Measurements from ENCODE around the gene IDH3G. TPM values are rescaled to one million over a fixed set of nuclear protein-coding genes. Genes with fewer than 3 reads are reported as not detected.

IDH3G gene
- total RNA-seq, result 58.5 and 62.8 TPM in 2 replicates
- total RNA-seq (2013), result 36.5 TPM
- 103 and 122 TPM in 2 replicates for polyA plus RNA-seq
- polyA minus RNA-seq, result 55.4 and 83.0 TPM in 2 replicates

DNA sequence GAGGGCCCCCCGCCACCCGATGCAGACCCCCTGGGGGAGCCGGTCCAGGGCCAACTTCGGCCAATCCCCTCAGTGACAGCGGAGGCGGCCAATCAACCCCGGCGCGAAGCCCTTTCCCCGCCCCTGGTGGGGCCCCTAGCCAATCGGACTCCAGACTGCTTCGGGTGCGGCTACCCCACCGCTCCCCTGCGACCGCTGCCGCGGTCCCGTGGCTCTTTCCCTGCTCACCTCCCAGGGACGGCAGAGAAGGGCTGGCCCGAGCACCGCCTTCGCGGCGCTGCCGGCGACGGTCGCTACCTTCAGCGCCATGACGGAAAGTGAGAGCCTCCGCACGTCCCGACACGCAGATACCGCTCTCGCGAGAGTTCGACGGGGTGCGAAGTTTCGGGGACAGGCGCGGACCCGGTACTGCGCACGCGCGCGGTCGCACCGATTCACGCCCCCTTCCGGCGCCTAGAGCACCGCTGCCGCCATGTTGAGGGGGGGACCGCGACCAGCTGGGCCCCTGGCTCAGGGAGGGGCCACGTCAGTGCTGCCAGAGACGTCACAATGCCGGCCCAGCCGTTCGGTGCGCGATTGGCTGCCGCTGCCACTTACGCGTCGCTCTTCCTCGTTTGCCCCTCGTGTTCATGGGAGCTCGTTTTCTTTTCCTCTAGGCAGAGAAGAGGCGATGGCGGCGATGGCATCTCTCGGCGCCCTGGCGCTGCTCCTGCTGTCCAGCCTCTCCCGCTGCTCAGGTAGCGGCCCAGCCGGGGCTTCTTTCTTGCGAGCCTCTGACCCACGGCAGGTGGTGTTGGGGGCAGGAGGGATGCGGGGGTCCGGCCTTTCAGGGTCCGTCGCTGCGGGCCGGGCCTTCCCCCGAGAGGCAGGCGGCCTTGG lies at the start of gene IDH3G, which contains the start of gene SSR4:
Gene IDH3G (minus strand): TSS at position 358 of the 879 bp plus-strand sequence. CDS start 49 bp downstream, at position 309.
Gene SSR4 (plus strand): TSS at position 651 of the 879 bp plus-strand sequence. CDS start 20 bp downstream, at position 671.
- POLR2A ChIA-PET, result interaction anchor here (0.5 to 1.5 kb wide), 5 partner anchors 70 to 240 kb away, joined by 3 to 11 read pairs (median 6); partner anchors contain the start of gene BCAP31
- peak within 1 kb of the TSS; percentile 84 for H2AFZ ChIP-seq (ENCODE audit: insufficient read depth, low read depth, low read length, poor library complexity, severe bottlenecking)
- peak within 1 kb of the TSS; percentile 43 to 80 (median 80) for H3K4me3 ChIP-seq (ENCODE audit: control extremely low read depth in 1 of 5, extremely low read depth in 1 of 5, insufficient read depth in 1 of 5, low read depth in 2 of 5, low read length in 4 of 5)
- no peaks in the 10 kb centered on the region for H3K27me3 ChIP-seq (replicated peaks in 1 of 4; ENCODE audit: control extremely low read depth in 1 of 4, control insufficient read depth in 3 of 4, insufficient read depth in 4 of 4, low read length in 3 of 4)
- intact Hi-C loops (cut with micrococcal nuclease), result loop anchor here (1.0 kb wide), 2 partner anchors 70 to 134 kb away; partner anchors contain the start of genes ABCD1 and BCAP31
- no peaks in the 10 kb centered on the region for H3K9me3 ChIP-seq (ENCODE audit: control extremely low read depth in 1 of 3, control insufficient read depth in 2 of 3, insufficient read depth in 1 of 3, low read length in 2 of 3)
- H4K20me1 ChIP-seq (ENCODE audit: control insufficient read depth, insufficient read depth, low read length, poor library complexity, severe bottlenecking), result peaks cover 8% of the 10 kb centered on the region
- H3K4me1 ChIP-seq (ENCODE audit: control insufficient read depth in 2 of 2, insufficient read depth in 2 of 2, low read length in 2 of 2), result peaks cover 16 to 24% of the 10 kb centered on the region in 2 donors
- peak within 1 kb of the TSS; percentile 78 for H3K9ac ChIP-seq (ENCODE audit: low read length)
- H3K27me3 Mint-ChIP-seq, result no peaks in the 10 kb centered on the region
- ATAC-seq (ENCODE audit: low read depth) (peak; percentile 92), DNase-seq (peak; percentile 96)
- H3K4me1 Mint-ChIP-seq, result peaks cover 30% of the 10 kb centered on the region
- H3K4me3 Mint-ChIP-seq, result peak within 1 kb of the TSS; percentile 93
- H3K27ac ChIP-seq (ENCODE audit: low read length in 2 of 2), result peak within 1 kb of the TSS; percentile 87 to 90
- under 1% methylated on average over 84 of the region's 92 CpGs for WGBS (ENCODE audit: insufficient coverage)
- H3K79me2 ChIP-seq (ENCODE audit: control insufficient read depth, insufficient read depth, low read length), result peaks cover 61% of the 10 kb centered on the region
- peak within 1 kb of the TSS; percentile 81 for H3K4me2 ChIP-seq (replicated peaks; ENCODE audit: low read depth, low read length, poor library complexity, severe bottlenecking)
- CTCF ChIA-PET, result interaction anchor here (0.7 to 2.6 kb wide), 3 partner anchors 129 to 153 kb away, joined by 3 to 9 read pairs (median 5); no protein-coding TSS in a partner anchor
- H3K36me3 ChIP-seq (replicated peaks in 1 of 2; ENCODE audit: control extremely low read depth in 1 of 2, control insufficient read depth in 1 of 2, extremely low read depth in 1 of 2, insufficient read depth in 2 of 2, low read length in 1 of 2), result peaks cover 0 to 15% of the 10 kb centered on the region in 2 experiments
- TF ChIP-seq, protein P1, sequence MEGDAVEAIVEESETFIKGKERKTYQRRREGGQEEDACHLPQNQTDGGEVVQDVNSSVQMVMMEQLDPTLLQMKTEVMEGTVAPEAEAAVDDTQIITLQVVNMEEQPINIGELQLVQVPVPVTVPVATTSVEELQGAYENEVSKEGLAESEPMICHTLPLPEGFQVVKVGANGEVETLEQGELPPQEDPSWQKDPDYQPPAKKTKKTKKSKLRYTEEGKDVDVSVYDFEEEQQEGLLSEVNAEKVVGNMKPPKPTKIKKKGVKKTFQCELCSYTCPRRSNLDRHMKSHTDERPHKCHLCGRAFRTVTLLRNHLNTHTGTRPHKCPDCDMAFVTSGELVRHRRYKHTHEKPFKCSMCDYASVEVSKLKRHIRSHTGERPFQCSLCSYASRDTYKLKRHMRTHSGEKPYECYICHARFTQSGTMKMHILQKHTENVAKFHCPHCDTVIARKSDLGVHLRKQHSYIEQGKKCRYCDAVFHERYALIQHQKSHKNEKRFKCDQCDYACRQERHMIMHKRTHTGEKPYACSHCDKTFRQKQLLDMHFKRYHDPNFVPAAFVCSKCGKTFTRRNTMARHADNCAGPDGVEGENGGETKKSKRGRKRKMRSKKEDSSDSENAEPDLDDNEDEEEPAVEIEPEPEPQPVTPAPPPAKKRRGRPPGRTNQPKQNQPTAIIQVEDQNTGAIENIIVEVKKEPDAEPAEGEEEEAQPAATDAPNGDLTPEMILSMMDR (IDR thresholded peaks at IDR 0.05), result no peak
- TF ChIP-seq EZH2 (IDR thresholded peaks at IDR 0.05; ENCODE audit: borderline replicate concordance, insufficient read depth, low read depth, low read length, poor library complexity, severe bottlenecking), result no peak
- H3K9me3 Mint-ChIP-seq (ENCODE audit: insufficient read depth), result no peaks in the 10 kb centered on the region
- peak within 1 kb of the TSS; percentile 97 for H3K27ac Mint-ChIP-seq
